GM21786 (cell line): ENCODE measurements around the gene DEFB108B.
A peak's percentile ranks its signal among the peaks of the same experiment; 100 is the strongest.
"Not testable (repeated sequence)": the region's sequence is repeated elsewhere in the genome, so short reads cannot be mapped to it uniquely, and the experiment has no call there.

Source experiments
- ATAC-seq: cut with Tn5 transposase; IDR thresholded peaks from one replicate; pipeline ENCODE4 v1.9.1; 2021; ENCODE audit not compliant: unreplicated experiment

Gene DEFB108B

GRCh38 chr11:71832811-71833210 lies at the start of gene DEFB108B:
DEFB108B (plus strand) TSS chr11:71833200; CDS start chr11:71833200, 0 bp downstream.
- not testable (repeated sequence) for ATAC-seq

GRCh38 chr11:71786114-71786847 lies 46.7 kb upstream of the DEFB108B start:
- ATAC-seq: not testable (repeated sequence)

GRCh38 chr11:71786848-71787097 lies 46.2 kb upstream of the DEFB108B start:
- ATAC-seq: peak; percentile 99

GRCh38 chr11:71787098-71787823 lies 45.7 kb upstream of the DEFB108B start:
- ATAC-seq: peak; percentile 84

GRCh38 chr11:71787824-71788454 lies 45.1 kb upstream of the DEFB108B start:
- ATAC-seq: not testable (repeated sequence)

GRCh38 chr11:71789444-71790196 lies 43.4 kb upstream of the DEFB108B start:
- ATAC-seq: not testable (repeated sequence)

GRCh38 chr11:71791111-71791510 lies 41.9 kb upstream of the DEFB108B start:
- not testable (repeated sequence) for ATAC-seq

- ATAC-seq: not testable (repeated sequence)
These were observed 40.3 kb upstream of the DEFB108B start for GRCh38 chr11:71792621-71793235.

GRCh38 chr11:71794386-71795040 lies 38.5 kb upstream of the DEFB108B start:
- ATAC-seq: not testable (repeated sequence)

- not testable (repeated sequence) for ATAC-seq
These were observed 37.8 kb upstream of the DEFB108B start for GRCh38 chr11:71795236-71795635.

- not testable (repeated sequence) for ATAC-seq
These were observed 37.0 kb upstream of the DEFB108B start for GRCh38 chr11:71796016-71796415.

GRCh38 chr11:71796781-71797180 lies 36.2 kb upstream of the DEFB108B start:
- ATAC-seq: not testable (repeated sequence)

GRCh38 chr11:71799556-71800128 lies 33.4 kb upstream of the DEFB108B start:
- ATAC-seq: not testable (repeated sequence)

GRCh38 chr11:71800335-71800953 lies 32.6 kb upstream of the DEFB108B start:
- not testable (repeated sequence) for ATAC-seq

- not testable (repeated sequence) for ATAC-seq
These were observed 32.0 kb upstream of the DEFB108B start for GRCh38 chr11:71801026-71801425.

- ATAC-seq: not testable (repeated sequence)
These were observed 30.1 kb upstream of the DEFB108B start for GRCh38 chr11:71802874-71803273.

- not testable (repeated sequence) for ATAC-seq
These were observed 28.6 kb upstream of the DEFB108B start for GRCh38 chr11:71804158-71804947.

- not testable (repeated sequence) for ATAC-seq
These were observed 20.5 kb upstream of the DEFB108B start for GRCh38 chr11:71812529-71812928.
